WTC11 (cell line): ENCODE data around the gene FOXP1.

Experiments used
- CREB1 ChIP-seq: sonication (generic); formaldehyde crosslinking; IDR thresholded peaks from 2 replicates; pipeline ENCODE4 v1.8.0; 2023; ENCODE audit warnings: mild to moderate bottlenecking, missing genetic modification reagents
- CTCF ChIP-seq: fragments of 200-600 bp; IDR thresholded peaks from 2 replicates; pipeline ENCODE4 v1.8.0; 2022; ENCODE audit warnings: antibody characterized with exemption
- KAT7 ChIP-seq: sonication (generic); formaldehyde crosslinking; IDR thresholded peaks from 2 replicates; pipeline ENCODE4 v1.8.1; 2023; ENCODE audit warnings: missing genetic modification reagents, mild to moderate bottlenecking, borderline replicate concordance
- SMAD4 ChIP-seq: sonication (generic); formaldehyde crosslinking; IDR thresholded peaks from 2 replicates; pipeline ENCODE4 v1.8.0; 2022; ENCODE audit warnings: mild to moderate bottlenecking, missing genetic modification reagents
- USF2 ChIP-seq: sonication (generic); formaldehyde crosslinking; IDR thresholded peaks from 2 replicates; pipeline ENCODE4 v1.8.1; 2023; ENCODE audit warnings: mild to moderate bottlenecking, missing genetic modification reagents, moderate library complexity

- no peak for TF ChIP-seq CTCF
- no peak for TF ChIP-seq USF2 (CRISPR knock-in tag)
- TF ChIP-seq KAT7 (CRISPR knock-in tag): no peak
- TF ChIP-seq SMAD4 (CRISPR knock-in tag): no peak
- TF ChIP-seq CREB1 (CRISPR knock-in tag): no peak
Observed at GRCh38 chr3:71101626-71102025, 481.9 kb downstream of the FOXP1 start.
